SK-N-MC (cell line): Measurements from ENCODE around the gene DNAJC5.

Source experiments
- EZH2 ChIP-seq: fragments of 200-600 bp; sonication (generic); IDR thresholded peaks from one replicate; pipeline ENCODE4 v1.6.1; 2017; ENCODE audit warnings: antibody characterized with exemption
- POLR2AphosphoS5 ChIP-seq: IDR thresholded peaks from 2 replicates; pipeline ENCODE4 v1.6.1; 2012; ENCODE audit warnings: mild to moderate bottlenecking, low read depth, low read length, borderline replicate concordance

DNA sequence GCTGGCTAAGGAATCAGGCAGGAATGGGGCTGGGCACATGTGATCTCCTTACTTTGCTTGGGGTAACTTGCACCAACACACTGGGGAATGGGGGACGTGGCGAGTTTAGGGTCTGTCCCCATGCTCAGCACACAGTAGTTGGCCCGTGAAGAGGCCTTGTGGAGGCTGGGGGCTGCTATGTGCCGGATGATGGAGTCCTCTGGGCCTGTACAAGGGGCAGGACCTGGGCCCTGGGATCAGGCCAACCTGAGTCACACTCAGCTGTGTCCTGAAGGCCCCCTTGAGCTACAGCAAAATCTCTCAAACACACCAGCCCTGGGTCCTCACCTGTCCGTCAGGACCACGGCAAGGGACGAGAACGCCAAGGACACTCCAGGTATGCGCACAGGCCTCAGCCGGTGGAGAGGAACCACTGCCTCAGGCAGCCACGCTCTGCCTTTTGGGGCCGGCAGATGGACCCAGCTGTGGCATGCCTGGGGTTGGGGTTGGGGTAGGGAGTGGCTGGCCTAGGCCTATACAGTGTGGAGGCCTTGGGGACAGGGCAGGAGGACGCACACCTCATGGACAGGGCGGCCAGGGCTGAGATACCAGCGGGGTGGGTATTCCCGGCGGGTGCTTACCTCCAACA lies 50.2 kb downstream of the DNAJC5 start:
- TF ChIP-seq EZH2 = no peak
- no peak for TF ChIP-seq POLR2AphosphoS5
